KMS-11 (cell line): Measurements from ENCODE around the gene WDR88.

Experiments used
- H2AFZ ChIP-seq: fragments of 200-600 bp; sonication (generic); 2 replicates; pipeline ENCODE4 v1.6.1; 2016; ENCODE audit warnings: antibody characterized with exemption, mixed run types, low read depth
- H3K27ac ChIP-seq: fragments of 200-600 bp; sonication (generic); 2 replicates; pipeline ENCODE4 v1.6.1; 2016; ENCODE audit warnings: mild to moderate bottlenecking, mixed run types
- H3K27me3 ChIP-seq: fragments of 200-600 bp; sonication (generic); 2 replicates; pipeline ENCODE4 v1.6.1; 2017; ENCODE audit warnings: mild to moderate bottlenecking, low read depth, mixed run types, moderate library complexity; ENCODE audit not compliant: insufficient read depth
- H3K36me3 ChIP-seq: fragments of 200-600 bp; sonication (generic); 2 replicates; pipeline ENCODE4 v1.6.1; 2017; ENCODE audit warnings: mild to moderate bottlenecking, mixed run types; ENCODE audit not compliant: insufficient read depth
- H3K4me1 ChIP-seq: fragments of 200-600 bp; sonication (generic); 2 replicates; pipeline ENCODE4 v1.6.1; 2016; ENCODE audit warnings: mild to moderate bottlenecking, low read depth, mixed run types; ENCODE audit not compliant: poor library complexity, severe bottlenecking
- H3K4me2 ChIP-seq: fragments of 200-600 bp; sonication (generic); 2 replicates; pipeline ENCODE4 v1.7.0; 2016; ENCODE audit warnings: mild to moderate bottlenecking, mixed run types
- H3K4me3 ChIP-seq: fragments of 200-600 bp; sonication (generic); IDR thresholded peaks from 2 replicates; pipeline ENCODE4 v1.6.1; 2017; ENCODE audit warnings: low read depth, low read length, mixed read lengths; ENCODE audit not compliant: insufficient read depth
- H3K79me2 ChIP-seq: fragments of 200-600 bp; sonication (generic); 2 replicates; pipeline ENCODE4 v1.6.1; 2016; ENCODE audit warnings: low read depth, mixed run types; ENCODE audit not compliant: insufficient read depth
- H3K9ac ChIP-seq: fragments of 200-600 bp; sonication (generic); 2 replicates; pipeline ENCODE4 v1.6.1; 2016; ENCODE audit warnings: mild to moderate bottlenecking, mixed run types
- H4K20me1 ChIP-seq: fragments of 200-600 bp; sonication (generic); 2 replicates; pipeline ENCODE4 v1.6.1; 2016; ENCODE audit warnings: mild to moderate bottlenecking, mixed run types; ENCODE audit not compliant: insufficient read depth
- TF ChIP-seq, protein P1 (sequence below): fragments of 200-600 bp; sonication (generic); conservative IDR thresholded peaks from 2 replicates; pipeline ENCODE4 v1.6.1; 2017; ENCODE audit warnings: low read depth, mild to moderate bottlenecking, antibody characterized with exemption, low read length, moderate library complexity, mixed read lengths

Gene WDR88

GRCh38 chr19:33157906-33158305 lies 26.0 kb downstream of the WDR88 start:
- H3K79me2 ChIP-seq = no peaks in the 10 kb centered on the region
- TF ChIP-seq, protein P1, sequence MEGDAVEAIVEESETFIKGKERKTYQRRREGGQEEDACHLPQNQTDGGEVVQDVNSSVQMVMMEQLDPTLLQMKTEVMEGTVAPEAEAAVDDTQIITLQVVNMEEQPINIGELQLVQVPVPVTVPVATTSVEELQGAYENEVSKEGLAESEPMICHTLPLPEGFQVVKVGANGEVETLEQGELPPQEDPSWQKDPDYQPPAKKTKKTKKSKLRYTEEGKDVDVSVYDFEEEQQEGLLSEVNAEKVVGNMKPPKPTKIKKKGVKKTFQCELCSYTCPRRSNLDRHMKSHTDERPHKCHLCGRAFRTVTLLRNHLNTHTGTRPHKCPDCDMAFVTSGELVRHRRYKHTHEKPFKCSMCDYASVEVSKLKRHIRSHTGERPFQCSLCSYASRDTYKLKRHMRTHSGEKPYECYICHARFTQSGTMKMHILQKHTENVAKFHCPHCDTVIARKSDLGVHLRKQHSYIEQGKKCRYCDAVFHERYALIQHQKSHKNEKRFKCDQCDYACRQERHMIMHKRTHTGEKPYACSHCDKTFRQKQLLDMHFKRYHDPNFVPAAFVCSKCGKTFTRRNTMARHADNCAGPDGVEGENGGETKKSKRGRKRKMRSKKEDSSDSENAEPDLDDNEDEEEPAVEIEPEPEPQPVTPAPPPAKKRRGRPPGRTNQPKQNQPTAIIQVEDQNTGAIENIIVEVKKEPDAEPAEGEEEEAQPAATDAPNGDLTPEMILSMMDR = no peak
- no peak overlapping the region for H3K4me2 ChIP-seq

GRCh38 chr19:33158365-33158764 lies 26.5 kb downstream of the WDR88 start:
- H3K27ac ChIP-seq = no peak overlapping the region
- no peaks in the 10 kb centered on the region for H4K20me1 ChIP-seq
- peaks cover 8% of the 10 kb centered on the region for H3K4me1 ChIP-seq
- H3K79me2 ChIP-seq = no peaks in the 10 kb centered on the region
- H2AFZ ChIP-seq = no peak overlapping the region
- H3K4me3 ChIP-seq = no peak overlapping the region
- TF ChIP-seq, protein P1 = no peak
- no peaks in the 10 kb centered on the region for H3K27me3 ChIP-seq
- H3K9ac ChIP-seq = no peak overlapping the region
- H3K4me2 ChIP-seq = no peak overlapping the region
- H3K36me3 ChIP-seq = no peaks in the 10 kb centered on the region

More at GRCh38 chr19:33157906-33158305, 26.0 kb downstream of the WDR88 start:
- Histone ChIP-seq H3K36me3 (no peaks in the 10 kb centered on the region), H4K20me1 (no peaks in the 10 kb centered on the region), H3K27me3 (no peaks in the 10 kb centered on the region), H2AFZ (no peak overlapping the region), H3K4me3 (no peak overlapping the region), H3K9ac (no peak overlapping the region), H3K27ac (no peak overlapping the region), H3K4me1 (peaks cover 8% of the 10 kb centered on the region)

DNA sequence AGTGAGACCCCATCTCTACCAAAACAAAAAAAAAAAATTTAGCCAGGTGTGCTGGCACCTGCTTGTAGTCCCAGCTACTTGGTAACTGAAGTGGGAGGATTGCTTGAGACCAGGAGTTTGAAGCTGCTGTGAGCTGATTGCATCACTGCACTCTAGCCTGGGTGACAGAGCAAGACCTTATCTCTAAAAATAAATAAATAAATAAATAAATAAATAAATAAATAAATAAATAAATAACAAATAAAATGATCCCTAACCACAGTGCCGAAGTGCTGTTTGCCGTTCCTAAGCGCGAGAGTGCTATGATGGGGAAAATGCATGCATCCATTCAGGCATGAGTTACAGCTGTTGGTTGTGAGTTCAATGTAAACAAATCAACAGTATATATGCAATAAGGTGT lies 27.2 kb downstream of the WDR88 start:
- Histone ChIP-seq H3K4me2 (no peak overlapping the region), H3K4me1 (peaks cover 8% of the 10 kb centered on the region), H3K79me2 (no peaks in the 10 kb centered on the region), H3K9ac (no peak overlapping the region), H3K36me3 (no peaks in the 10 kb centered on the region), H3K4me3 (no peak overlapping the region), H2AFZ (no peak overlapping the region), H3K27ac (no peak overlapping the region), H3K27me3 (no peaks in the 10 kb centered on the region), H4K20me1 (no peaks in the 10 kb centered on the region)
- TF ChIP-seq, protein P1 = no peak

- Histone ChIP-seq H3K36me3 (no peaks in the 10 kb centered on the region), H4K20me1 (no peaks in the 10 kb centered on the region), H3K27me3 (no peaks in the 10 kb centered on the region), H3K79me2 (no peaks in the 10 kb centered on the region), H3K4me3 (no peak overlapping the region), H3K4me1 (peaks cover 8% of the 10 kb centered on the region), H3K27ac (no peak overlapping the region), H3K4me2 (no peak overlapping the region), H3K9ac (no peak overlapping the region), H2AFZ (no peak overlapping the region)
- TF ChIP-seq, protein P1 = no peak
Observed at GRCh38 chr19:33159893-33160292, 28.0 kb downstream of the WDR88 start.

DNA sequence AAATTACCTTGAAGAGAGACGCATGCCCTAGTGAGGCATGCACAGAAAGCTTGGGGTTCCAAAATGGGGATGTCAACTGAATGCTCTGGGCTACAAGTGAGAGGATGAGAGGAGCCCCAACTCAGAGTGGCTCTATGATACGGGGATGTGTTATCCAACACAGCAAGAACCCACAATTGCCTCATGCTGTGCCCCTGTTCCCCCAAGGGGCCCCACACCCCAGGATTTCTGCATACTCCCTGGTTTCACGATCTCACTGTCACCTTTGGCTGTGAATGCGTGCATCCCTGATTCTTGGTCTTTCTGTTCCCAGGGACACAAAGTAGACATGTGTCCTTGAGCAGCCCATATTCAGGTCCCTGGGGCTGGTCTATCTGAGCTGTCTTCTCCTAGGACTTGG lies 29.3 kb downstream of the WDR88 start:
- H3K9ac ChIP-seq = no peak overlapping the region
- peaks cover 8% of the 10 kb centered on the region for H3K4me1 ChIP-seq
- H3K36me3 ChIP-seq = no peaks in the 10 kb centered on the region
- H4K20me1 ChIP-seq = no peaks in the 10 kb centered on the region
- no peak overlapping the region for H3K27ac ChIP-seq
- no peak overlapping the region for H2AFZ ChIP-seq
- H3K4me2 ChIP-seq = no peak overlapping the region
- H3K27me3 ChIP-seq = no peaks in the 10 kb centered on the region
- H3K4me3 ChIP-seq = no peak overlapping the region
- TF ChIP-seq, protein P1 = no peak
- no peaks in the 10 kb centered on the region for H3K79me2 ChIP-seq
